Progenitor cell of endocrine pancreas (in vitro differentiated cells): ENCODE data around the gene MTF1. TPM values are rescaled to one million over a fixed set of nuclear protein-coding genes. Genes with fewer than 3 reads are reported as not detected.

Experiments
- DNase-seq: peaks from one replicate; pipeline ENCODE4 v3.0.0; 2021; ENCODE audit warnings: low spot score; ENCODE audit not compliant: unreplicated experiment
- H3K27ac Mint-ChIP-seq: 2 replicates; pipeline ENCODE4 v1.8.0; 2021; ENCODE audit warnings: mild to moderate bottlenecking, moderate library complexity, mixed read lengths
- H3K27me3 Mint-ChIP-seq: 2 replicates; pipeline ENCODE4 v1.8.0; 2021; ENCODE audit warnings: mixed read lengths
- H3K36me3 Mint-ChIP-seq: 2 replicates; pipeline ENCODE4 v1.8.0; 2022; ENCODE audit warnings: mixed read lengths; ENCODE audit not compliant: insufficient read depth
- H3K4me1 Mint-ChIP-seq: 2 replicates; pipeline ENCODE4 v1.8.0; 2021; ENCODE audit warnings: low read depth, mixed read lengths
- H3K4me3 Mint-ChIP-seq: 2 replicates; pipeline ENCODE4 v1.8.0; 2021; ENCODE audit warnings: low read depth, mild to moderate bottlenecking, moderate library complexity, mixed read lengths
- H3K9me3 Mint-ChIP-seq: 2 replicates; pipeline ENCODE4 v1.8.0; 2021; ENCODE audit warnings: low read depth, mixed read lengths
- CTCF ChIP-seq: fragments of 200-600 bp; sonication (generic); IDR thresholded peaks from one replicate; pipeline ENCODE4 v1.5.0; 2021; ENCODE audit warnings: antibody characterized with exemption, mild to moderate bottlenecking; ENCODE audit not compliant: unreplicated experiment
- total RNA-seq: library from RNA; stranded (reverse); gene quantifications from 2 replicates; pipeline ENCODE4 v1.2.1, GENCODE V29; 2021

Gene MTF1
- total RNA-seq, 1 donor from 2014 or later = 15.3 TPM

- DNase-seq = no peak
- H3K4me1 Mint-ChIP-seq = no peaks in the 10 kb centered on the region
- peaks cover 16% of the 10 kb centered on the region for H3K36me3 Mint-ChIP-seq
- H3K4me3 Mint-ChIP-seq = no peak overlapping the region
- H3K27me3 Mint-ChIP-seq = no peaks in the 10 kb centered on the region
- TF ChIP-seq CTCF = no peak
- no peaks in the 10 kb centered on the region for H3K9me3 Mint-ChIP-seq
- no peak overlapping the region for H3K27ac Mint-ChIP-seq
Measured at GRCh38 chr1:37831809-37832208, 27.6 kb downstream of the MTF1 start.

DNA sequence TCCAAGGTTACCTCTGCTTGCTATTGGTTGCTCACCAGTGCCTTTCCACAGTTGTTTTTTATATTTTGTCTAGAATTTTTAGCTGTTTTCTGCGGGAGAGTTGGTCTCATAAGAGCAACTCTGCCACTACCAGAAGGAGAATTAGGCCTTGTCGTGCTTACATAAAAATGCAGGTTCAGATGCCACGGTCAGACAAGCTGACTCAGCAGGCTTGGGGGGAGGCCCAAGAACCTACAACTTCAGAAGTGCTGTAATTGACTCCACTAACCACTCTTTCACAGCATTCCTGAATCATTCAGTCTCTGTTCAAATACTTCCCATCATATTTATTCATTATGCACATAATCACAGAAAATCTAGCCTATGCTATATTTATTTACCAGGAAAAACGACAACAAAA is 28.3 kb downstream of the MTF1 start:
- H3K27me3 Mint-ChIP-seq = no peaks in the 10 kb centered on the region
- no peaks in the 10 kb centered on the region for H3K4me1 Mint-ChIP-seq
- no peak overlapping the region for H3K27ac Mint-ChIP-seq
- no peak for TF ChIP-seq CTCF
- H3K9me3 Mint-ChIP-seq = no peaks in the 10 kb centered on the region
- no peak for DNase-seq
- H3K36me3 Mint-ChIP-seq = peaks cover 15% of the 10 kb centered on the region
- no peak overlapping the region for H3K4me3 Mint-ChIP-seq

- Mint-ChIP-seq H3K27me3 (no peaks in the 10 kb centered on the region), H3K27ac (no peak overlapping the region), H3K4me3 (no peak overlapping the region), H3K9me3 (no peaks in the 10 kb centered on the region), H3K4me1 (no peaks in the 10 kb centered on the region), H3K36me3 (peaks cover 15% of the 10 kb centered on the region)
- no peak for DNase-seq
- TF ChIP-seq CTCF = no peak
Measured at GRCh38 chr1:37828410-37829074, 30.9 kb downstream of the MTF1 start.

- no peak for DNase-seq
- H3K4me3 Mint-ChIP-seq = no peak overlapping the region
- peaks cover 16% of the 10 kb centered on the region for H3K36me3 Mint-ChIP-seq
- H3K4me1 Mint-ChIP-seq = no peaks in the 10 kb centered on the region
- no peaks in the 10 kb centered on the region for H3K9me3 Mint-ChIP-seq
- H3K27ac Mint-ChIP-seq = no peak overlapping the region
- no peak for TF ChIP-seq CTCF
- no peaks in the 10 kb centered on the region for H3K27me3 Mint-ChIP-seq
Measured at GRCh38 chr1:37825506-37825905, 33.9 kb downstream of the MTF1 start.

- TF ChIP-seq CTCF = no peak
- H3K27me3 Mint-ChIP-seq = no peaks in the 10 kb centered on the region
- H3K9me3 Mint-ChIP-seq = no peaks in the 10 kb centered on the region
- H3K36me3 Mint-ChIP-seq = peaks cover 19% of the 10 kb centered on the region
- no peak overlapping the region for H3K27ac Mint-ChIP-seq
- DNase-seq = no peak
- no peak overlapping the region for H3K4me3 Mint-ChIP-seq
- H3K4me1 Mint-ChIP-seq = no peaks in the 10 kb centered on the region
Measured at GRCh38 chr1:37824001-37824400, 35.4 kb downstream of the MTF1 start.
